Ammon's horn (tissue), 1 donor: ENCODE measurements around the gene B4GALNT3.
A peak's percentile ranks its signal among the peaks of the same experiment; 100 is the strongest.

Experiments used
- DNase-seq: peaks from one replicate; pipeline ENCODE4 v3.0.0-alpha.2; 2016; ENCODE audit warnings: low spot score

Gene B4GALNT3

GRCh38 chr12:593396-594270 lies 133.9 kb downstream of the B4GALNT3 start:
- DNase-seq, result no peak

GRCh38 chr12:597926-598568 lies 138.3 kb downstream of the B4GALNT3 start:
- DNase-seq, result no peak

- DNase-seq, result no peak
These were observed 140.0 kb downstream of the B4GALNT3 start for GRCh38 chr12:599756-600155.

- no peak for DNase-seq
These were observed 142.4 kb downstream of the B4GALNT3 start for GRCh38 chr12:601976-602699.

- no peak for DNase-seq
These were observed 142.9 kb downstream of the B4GALNT3 start for GRCh38 chr12:602700-603068.

- DNase-seq, result no peak
These were observed 145.2 kb downstream of the B4GALNT3 start for GRCh38 chr12:604956-605355.

GRCh38 chr12:607541-608001 lies 147.8 kb downstream of the B4GALNT3 start:
- DNase-seq, result peak; percentile 32

GRCh38 chr12:608413-608812 lies 148.7 kb downstream of the B4GALNT3 start:
- DNase-seq, result no peak

- no peak for DNase-seq
These were observed 149.2 kb downstream of the B4GALNT3 start for GRCh38 chr12:608921-609320.

GRCh38 chr12:611721-612120 lies 152.0 kb downstream of the B4GALNT3 start:
- DNase-seq, result no peak

- no peak for DNase-seq
These were observed 152.6 kb downstream of the B4GALNT3 start for GRCh38 chr12:612293-612692.

- DNase-seq, result no peak
These were observed 153.1 kb downstream of the B4GALNT3 start for GRCh38 chr12:612886-613285.
